ENCODE measurements around the gene SLC25A22. TPM values are rescaled to one million over a fixed set of nuclear protein-coding genes. Genes with fewer than 3 reads are reported as not detected.

SLC25A22 gene
- polyA plus RNA-seq, 1 experiment, result 25.5 TPM

GRCh38 chr11:771617-772204 is 26.4 kb downstream of the SLC25A22 start:
- TF ChIP-seq CTCF (IDR thresholded peaks at IDR 0.05; ENCODE audit: insufficient read depth, low read depth, low read length), result no peak
- POLR2A ChIA-PET, result no interaction called here
- CTCF ChIA-PET, result interaction anchor here (0.8 kb wide), 1 partner anchor 43 kb away, joined by 3 read pairs; no protein-coding TSS in a partner anchor
- DNase-seq (ENCODE audit: low read depth), result no peak
- Histone ChIP-seq H3K4me3 (ENCODE audit: low read depth, low read length) (no peak overlapping the region), H3K36me3 (ENCODE audit: control insufficient read depth, insufficient read depth, low read length) (peaks cover 32% of the 10 kb centered on the region), H3K27me3 (ENCODE audit: control insufficient read depth, insufficient read depth, low read length) (no peaks in the 10 kb centered on the region)

- TF ChIP-seq CTCF (IDR thresholded peaks at IDR 0.05; ENCODE audit: insufficient read depth, low read depth, low read length), result no peak
- ChIA-PET CTCF (interaction anchor here (0.8 kb wide), 1 partner anchor 42 kb away, joined by 3 read pairs; no protein-coding TSS in a partner anchor), POLR2A (no interaction called here)
- DNase-seq (ENCODE audit: low read depth), result no peak
- H3K4me3 ChIP-seq (ENCODE audit: low read depth, low read length), result no peak overlapping the region
- H3K27me3 ChIP-seq (ENCODE audit: control insufficient read depth, insufficient read depth, low read length), result no peaks in the 10 kb centered on the region
- peaks cover 37% of the 10 kb centered on the region for H3K36me3 ChIP-seq (ENCODE audit: control insufficient read depth, insufficient read depth, low read length)
These were observed 27.2 kb downstream of the SLC25A22 start for GRCh38 chr11:770642-771616.

GRCh38 chr11:769887-770641 is 28.0 kb downstream of the SLC25A22 start:
- Histone ChIP-seq H3K4me3 (ENCODE audit: low read depth, low read length) (no peak overlapping the region), H3K36me3 (ENCODE audit: control insufficient read depth, insufficient read depth, low read length) (peaks cover 40% of the 10 kb centered on the region), H3K27me3 (ENCODE audit: control insufficient read depth, insufficient read depth, low read length) (no peaks in the 10 kb centered on the region)
- ChIA-PET POLR2A (no interaction called here), CTCF (no interaction called here)
- no peak for TF ChIP-seq CTCF (IDR thresholded peaks at IDR 0.05; ENCODE audit: insufficient read depth, low read depth, low read length)
- DNase-seq (ENCODE audit: low read depth), result no peak

GRCh38 chr11:767238-767637 is 30.8 kb downstream of the SLC25A22 start:
- DNase-seq (ENCODE audit: low read depth), result no peak
- TF ChIP-seq CTCF (IDR thresholded peaks at IDR 0.05; ENCODE audit: insufficient read depth, low read depth, low read length), result no peak
- Histone ChIP-seq H3K36me3 (ENCODE audit: control insufficient read depth, insufficient read depth, low read length) (peaks cover 39% of the 10 kb centered on the region), H3K4me3 (ENCODE audit: low read depth, low read length) (no peak overlapping the region), H3K27me3 (ENCODE audit: control insufficient read depth, insufficient read depth, low read length) (no peaks in the 10 kb centered on the region)
- POLR2A ChIA-PET, result interaction anchor here (0.7 kb wide), 1 partner anchor 320 kb away, joined by 4 read pairs; no protein-coding TSS in a partner anchor
- CTCF ChIA-PET, result no interaction called here

GRCh38 chr11:766936-767210 is 31.2 kb downstream of the SLC25A22 start:
- ChIA-PET POLR2A (no interaction called here), CTCF (interaction anchor here (1.4 to 1.5 kb wide), 2 partner anchors 17 to 20 kb away, joined by 6 to 8 read pairs; partner anchors contain the start of gene TALDO1)
- Histone ChIP-seq H3K27me3 (ENCODE audit: control insufficient read depth, insufficient read depth, low read length) (no peaks in the 10 kb centered on the region), H3K36me3 (ENCODE audit: control insufficient read depth, insufficient read depth, low read length) (peaks cover 37% of the 10 kb centered on the region), H3K4me3 (ENCODE audit: low read depth, low read length) (no peak overlapping the region)
- TF ChIP-seq CTCF (IDR thresholded peaks at IDR 0.05; ENCODE audit: insufficient read depth, low read depth, low read length), result no peak
- DNase-seq (ENCODE audit: low read depth), result no peak

All from BJ (cell line).